Neuronal stem cell (in vitro differentiated cells): ENCODE data around the gene AKT1S1.

Experiments used
- DNase-seq: peaks from one replicate; pipeline ENCODE4 v3.0.0-alpha.2; 2013; ENCODE audit warnings: low spot score
- H2AFZ ChIP-seq: one replicate; pipeline ENCODE4 v1.6.1; 2013; ENCODE audit warnings: mild to moderate bottlenecking, low read length, inconsistent platforms
- H2AK5ac ChIP-seq: 2 replicates; pipeline ENCODE4 v1.6.1; 2013; ENCODE audit warnings: low read depth, mild to moderate bottlenecking, inconsistent platforms, low read length, moderate library complexity, mixed read lengths
- H2BK120ac ChIP-seq: 2 replicates; pipeline ENCODE4 v1.6.1; 2013; ENCODE audit warnings: low read depth, mild to moderate bottlenecking, inconsistent platforms, low read length, moderate library complexity, mixed read lengths
- H2BK12ac ChIP-seq: one replicate; pipeline ENCODE4 v1.6.1; 2013; ENCODE audit warnings: low read length, inconsistent platforms
- H2BK15ac ChIP-seq: 2 replicates; pipeline ENCODE4 v1.6.1; 2013; ENCODE audit warnings: mild to moderate bottlenecking, low read length, inconsistent platforms, mixed read lengths
- H2BK5ac ChIP-seq: one replicate; pipeline ENCODE4 v1.6.1; 2013; ENCODE audit warnings: inconsistent platforms, mild to moderate bottlenecking, low read length, moderate library complexity
- H3K14ac ChIP-seq: one replicate; pipeline ENCODE4 v1.6.1; 2013; ENCODE audit warnings: low read length, inconsistent platforms
- H3K18ac ChIP-seq: 2 replicates; pipeline ENCODE4 v1.6.1; 2013; ENCODE audit warnings: low read length, inconsistent platforms
- H3K23ac ChIP-seq: 2 replicates; pipeline ENCODE4 v1.6.1; 2013; ENCODE audit warnings: low read depth, mild to moderate bottlenecking, mixed read lengths, low read length, inconsistent platforms; ENCODE audit not compliant: poor library complexity
- H3K27ac ChIP-seq: replicated peaks from 3 replicates; pipeline ENCODE4 v1.5.1; 2013; ENCODE audit warnings: low read length, inconsistent platforms
- H3K27me3 ChIP-seq, 3 experiments: 2 replicates each; pipeline ENCODE4 v1.6.1; 2013; ENCODE audit warnings: low read length in 3 of 3, mild to moderate bottlenecking in 2 of 3, inconsistent platforms in 1 of 3, low read depth in 1 of 3, mixed read lengths in 1 of 3, moderate library complexity in 1 of 3; ENCODE audit not compliant: control insufficient read depth in 3 of 3, insufficient read depth in 3 of 3
- H3K36me3 ChIP-seq, 2 donors: replicated peaks in 1 of 2; 2 replicates each; pipeline ENCODE4 v1.6.1; 2013; ENCODE audit warnings: low read length in 2 of 2; ENCODE audit not compliant: control insufficient read depth in 2 of 2, insufficient read depth in 2 of 2
- H3K4ac ChIP-seq: 2 replicates; pipeline ENCODE4 v1.6.1; 2013; ENCODE audit warnings: inconsistent platforms, mild to moderate bottlenecking, low read length, moderate library complexity
- H3K4me1 ChIP-seq, 2 donors: 1 replicate in 1 of 2; 2 replicates in 1 of 2; pipeline ENCODE4 v1.6.1; 2013; ENCODE audit warnings: low read length in 2 of 2, low read depth in 1 of 2; ENCODE audit not compliant: control insufficient read depth in 2 of 2, insufficient read depth in 1 of 2
- H3K4me2 ChIP-seq: one replicate; pipeline ENCODE4 v1.6.1; 2013; ENCODE audit warnings: mild to moderate bottlenecking, low read length, inconsistent platforms; ENCODE audit not compliant: insufficient read depth, poor library complexity, severe bottlenecking
- H3K4me3 ChIP-seq, 2 donors: 2 replicates each; pipeline ENCODE4 v1.5.1; 2013; ENCODE audit warnings: low read length in 2 of 2, mild to moderate bottlenecking in 2 of 2, inconsistent platforms in 1 of 2, moderate library complexity in 1 of 2
- H3K79me1 ChIP-seq: one replicate; pipeline ENCODE4 v1.6.1; 2013; ENCODE audit warnings: low read depth, mild to moderate bottlenecking, inconsistent platforms, low read length, moderate library complexity
- H3K9ac ChIP-seq: one replicate; pipeline ENCODE4 v1.6.1; 2013; ENCODE audit warnings: mild to moderate bottlenecking, low read depth, low read length, inconsistent platforms; ENCODE audit not compliant: poor library complexity
- H3K9me3 ChIP-seq, 2 donors: replicated peaks in 1 of 2; 2 replicates each; pipeline versions ENCODE3 to v1.6.1; 2013; ENCODE audit warnings: low read length in 2 of 2, mild to moderate bottlenecking in 2 of 2, inconsistent platforms in 1 of 2, low read depth in 1 of 2, mixed read lengths in 1 of 2, moderate library complexity in 1 of 2; ENCODE audit not compliant: control insufficient read depth in 2 of 2, insufficient read depth in 1 of 2
- H4K8ac ChIP-seq: one replicate; pipeline ENCODE4 v1.6.1; 2013; ENCODE audit warnings: low read depth, mild to moderate bottlenecking, inconsistent platforms, low read length, moderate library complexity
- H4K91ac ChIP-seq: one replicate; pipeline ENCODE4 v1.6.1; 2013; ENCODE audit warnings: low read length, low read depth, mild to moderate bottlenecking, inconsistent platforms; ENCODE audit not compliant: poor library complexity
- WGBS, 2 donors: extraction: QIAGEN DNeasy Blood & Tissue Kit; methylation state at CpG; one replicate each; pipeline ENCODE4 v1.1.7; 2013; ENCODE audit warnings: missing lambda C conversion rate in 2 of 2, mixed read lengths in 1 of 2; ENCODE audit not compliant: insufficient read length in 2 of 2, insufficient replicate concordance in 1 of 2; ENCODE audit errors: extremely low coverage in 2 of 2; 5-methylcytosine and 5-hydroxymethylcytosine counted together

AKT1S1 gene

DNA sequence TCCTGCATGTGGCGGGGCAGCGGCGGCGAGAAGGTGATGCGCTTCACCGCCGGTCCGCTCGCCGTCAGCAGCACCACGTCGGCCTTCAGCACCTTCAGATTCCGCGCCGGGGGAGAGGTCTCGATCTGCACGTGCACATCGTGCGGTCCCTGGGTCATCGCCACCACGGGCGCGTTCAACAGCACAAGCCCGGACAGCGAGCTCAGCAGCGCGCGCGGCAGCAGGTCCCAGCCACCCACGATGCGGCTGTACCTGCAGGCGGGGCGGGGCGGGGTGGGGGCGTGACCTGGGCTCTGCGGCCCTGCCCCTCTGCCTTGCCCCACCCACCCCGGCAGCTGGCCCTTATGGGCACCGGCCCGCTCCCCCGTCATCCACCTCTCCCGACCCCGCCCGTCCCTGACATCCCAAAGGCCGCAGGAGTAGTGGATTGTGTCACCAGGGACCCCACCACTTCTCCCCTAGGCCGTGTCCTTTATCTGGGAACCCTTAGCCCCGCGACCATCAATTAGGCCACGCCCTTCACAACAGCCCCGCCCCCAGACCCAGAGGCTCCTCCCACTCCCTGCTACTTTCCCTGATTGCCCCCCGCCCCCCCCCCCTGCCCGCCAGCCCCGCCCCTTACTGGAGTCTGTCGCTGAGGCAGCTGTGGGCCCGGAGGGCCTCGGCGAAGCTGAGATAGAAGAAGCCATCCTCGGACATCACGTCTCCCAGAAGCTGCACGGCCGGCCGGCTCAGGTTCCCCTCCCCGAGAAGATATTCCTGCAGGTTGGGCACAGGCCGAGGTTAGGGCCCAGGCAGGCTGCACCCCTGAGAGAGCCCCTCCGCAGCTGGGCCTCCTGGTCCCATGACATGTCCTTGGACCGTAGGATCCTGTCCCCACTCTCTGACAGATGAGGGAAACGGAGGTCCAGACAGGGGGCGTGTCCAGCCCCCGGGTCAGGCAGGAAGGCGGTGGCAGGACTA is 13.5 kb upstream of the AKT1S1 start:
- Histone ChIP-seq H3K9me3 (peaks cover 0 to 9% of the 10 kb centered on the region in 2 donors), H2BK5ac (peak overlapping the region; percentile 42), H2AK5ac (peak overlapping the region; percentile 93), H3K18ac (peak overlapping the region; percentile 99), H3K27me3 (peaks cover 0 to 11% (median 4%) of the 10 kb centered on the region in 3 experiments), H2BK15ac (peak overlapping the region; percentile 49), H3K4me3 (peak overlapping the region in 1 of 2 donors; percentile 55), H3K14ac (peak overlapping the region; percentile 38), H3K4me2 (peak overlapping the region; percentile 91), H4K8ac (peak overlapping the region; percentile 17), H3K23ac (peak overlapping the region; percentile 99), H3K9ac (peak overlapping the region; percentile 44), H3K36me3 (peaks cover 4 to 5% of the 10 kb centered on the region in 2 donors), H2BK12ac (peak overlapping the region; percentile 93), H3K4ac (no peak overlapping the region), H4K91ac (no peak overlapping the region), H2BK120ac (no peak overlapping the region), H3K4me1 (peaks cover 0 to 3% of the 10 kb centered on the region in 2 donors), H3K27ac (no peak overlapping the region), H2AFZ (no peak overlapping the region), H3K79me1 (no peaks in the 10 kb centered on the region)
- no CpG with 5 or more reads among the region's 69 CpGs for WGBS, 2 donors
- peak; percentile 54 for DNase-seq

DNA sequence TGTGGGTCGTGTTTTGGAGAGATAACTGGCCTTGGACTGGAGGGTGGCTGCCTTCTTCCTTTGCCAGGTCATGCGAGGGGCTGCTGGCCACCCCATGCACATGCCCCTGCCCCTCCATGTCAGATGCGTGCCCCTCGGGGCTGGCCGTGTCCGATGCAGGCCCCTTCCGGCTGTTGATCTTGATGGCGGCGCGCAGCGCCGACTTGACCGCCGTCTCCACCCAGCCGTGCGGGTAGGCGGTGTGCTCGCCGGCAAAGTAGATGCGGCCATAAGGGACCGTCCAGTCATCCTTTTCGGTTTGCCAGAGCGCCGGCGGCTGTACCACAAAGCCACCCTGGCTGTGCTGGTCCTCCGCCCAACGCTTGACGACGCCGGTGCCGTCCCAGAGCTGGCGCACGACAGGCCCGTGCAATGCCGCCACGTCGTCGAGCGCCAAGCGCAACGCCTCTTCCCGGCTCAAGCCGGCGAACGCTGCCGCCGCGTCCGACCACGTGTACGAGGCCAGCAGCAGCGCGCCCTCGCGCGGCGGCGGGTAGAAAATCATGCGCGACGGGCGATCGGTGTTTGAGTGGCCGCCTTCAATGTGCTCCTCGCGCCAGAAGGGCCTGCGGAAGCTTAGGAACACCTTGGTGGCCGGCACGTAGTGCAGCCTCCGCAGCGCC is 12.7 kb upstream of the AKT1S1 start:
- peak overlapping the region; percentile 53 for H2BK5ac ChIP-seq
- H2AFZ ChIP-seq, result no peak overlapping the region
- peak overlapping the region; percentile 99 for H3K23ac ChIP-seq
- peaks cover 0 to 3% of the 10 kb centered on the region in 2 donors for H3K4me1 ChIP-seq
- H2BK12ac ChIP-seq, result peak overlapping the region; percentile 90
- no peak overlapping the region for H3K27ac ChIP-seq
- H2BK15ac ChIP-seq, result peak overlapping the region; percentile 49
- peaks cover 0 to 9% of the 10 kb centered on the region in 2 donors for H3K9me3 ChIP-seq
- no peak overlapping the region for H4K91ac ChIP-seq
- peaks cover 0 to 11% (median 0%) of the 10 kb centered on the region in 3 experiments for H3K27me3 ChIP-seq
- H3K36me3 ChIP-seq, result peaks cover 9 to 10% of the 10 kb centered on the region in 2 donors
- no peaks in the 10 kb centered on the region for H3K79me1 ChIP-seq
- H3K9ac ChIP-seq, result peak overlapping the region; percentile 44
- peak overlapping the region in 1 of 2 donors; percentile 55 for H3K4me3 ChIP-seq
- H3K14ac ChIP-seq, result peak overlapping the region; percentile 38
- peak overlapping the region; percentile 91 for H3K4me2 ChIP-seq
- H3K4ac ChIP-seq, result no peak overlapping the region
- peak; percentile 74 for DNase-seq
- WGBS, 2 donors, result no CpG with 5 or more reads among the region's 71 CpGs
- H2AK5ac ChIP-seq, result peak overlapping the region; percentile 84
- H2BK120ac ChIP-seq, result peak overlapping the region; percentile 94
- H4K8ac ChIP-seq, result no peak overlapping the region
- peak overlapping the region; percentile 99 for H3K18ac ChIP-seq

DNA sequence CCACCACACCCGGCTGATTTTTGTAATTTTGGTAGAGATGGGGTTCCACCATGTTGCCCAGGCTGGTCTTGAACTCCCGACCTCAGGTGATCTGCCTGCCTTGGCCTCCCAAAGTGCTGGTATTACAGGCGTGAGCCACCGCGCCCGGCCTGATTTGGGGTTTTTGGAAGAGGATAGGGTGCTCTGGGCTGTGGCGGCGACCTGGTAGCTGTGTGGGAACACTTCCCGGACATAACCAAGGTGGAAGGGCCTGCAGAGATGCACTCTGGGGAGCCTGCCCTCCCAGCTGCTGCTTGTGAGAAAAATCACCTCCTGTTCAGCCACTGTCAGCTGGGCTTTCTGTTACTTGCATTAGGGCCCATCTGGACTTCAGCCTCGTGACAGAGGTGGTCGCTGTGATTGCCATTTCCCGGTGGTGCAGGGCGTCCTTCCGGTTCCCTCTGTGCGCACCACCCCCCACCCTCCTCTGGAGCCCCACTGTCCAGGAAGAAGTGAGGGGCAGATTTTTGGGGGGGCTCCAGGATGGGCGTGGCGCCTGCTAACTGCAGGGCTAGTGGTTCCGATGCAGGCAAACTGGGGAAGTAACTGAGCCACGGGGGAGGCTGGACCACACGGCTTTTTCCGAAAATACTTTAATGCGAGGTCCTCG is 12.0 kb upstream of the AKT1S1 start:
- no peak overlapping the region for H3K14ac ChIP-seq
- H2AFZ ChIP-seq, result no peak overlapping the region
- H3K79me1 ChIP-seq, result no peaks in the 10 kb centered on the region
- H3K9ac ChIP-seq, result no peak overlapping the region
- peak overlapping the region; percentile 84 for H2AK5ac ChIP-seq
- H2BK12ac ChIP-seq, result peak overlapping the region; percentile 22
- H4K91ac ChIP-seq, result no peak overlapping the region
- H3K9me3 ChIP-seq, result peaks cover 0 to 9% of the 10 kb centered on the region in 2 donors
- H2BK120ac ChIP-seq, result peak overlapping the region; percentile 94
- no CpG with 5 or more reads among the region's 23 CpGs for WGBS, 2 donors
- peaks cover 0 to 11% (median 0%) of the 10 kb centered on the region in 3 experiments for H3K27me3 ChIP-seq
- H2BK15ac ChIP-seq, result no peak overlapping the region
- H3K4me1 ChIP-seq, result peaks cover 0 to 3% of the 10 kb centered on the region in 2 donors
- no peak overlapping the region for H3K4me2 ChIP-seq
- peak overlapping the region; percentile 53 for H3K4ac ChIP-seq
- H3K36me3 ChIP-seq, result peaks cover 15 to 16% of the 10 kb centered on the region in 2 donors
- H4K8ac ChIP-seq, result no peak overlapping the region
- peak overlapping the region; percentile 99 for H3K23ac ChIP-seq
- H3K27ac ChIP-seq, result no peak overlapping the region
- no peak overlapping the region for H3K4me3 ChIP-seq
- DNase-seq, result no peak
- H2BK5ac ChIP-seq, result peak overlapping the region; percentile 53
- H3K18ac ChIP-seq, result peak overlapping the region; percentile 99
